H1 (cell line): Measurements from ENCODE around the gene PRSS22. TPM values are rescaled to one million over a fixed set of nuclear protein-coding genes. Genes with fewer than 3 reads are reported as not detected.

Experiments
- CBX5 ChIP-seq: fragments of 300-800, 300-1000 bp; sonication (generic); IDR thresholded peaks from 2 replicates; pipeline ENCODE4 v1.7.1; 2016; ENCODE audit warnings: antibody characterized with exemption, low read length, low read depth
- CEBPB ChIP-seq: IDR thresholded peaks from 2 replicates; pipeline ENCODE4 v1.6.1; 2012; ENCODE audit warnings: low read depth, low read length
- GABPA ChIP-seq: IDR thresholded peaks from 2 replicates; pipeline ENCODE4 v1.6.1; 2011; ENCODE audit warnings: mild to moderate bottlenecking, low read length, moderate library complexity, borderline replicate concordance; ENCODE audit not compliant: insufficient read depth
- KDM4A ChIP-seq: IDR thresholded peaks from one replicate; pipeline ENCODE4 v1.7.1; 2012; ENCODE audit warnings: low read depth, mild to moderate bottlenecking, moderate library complexity, low read length, inconsistent platforms; ENCODE audit not compliant: severe bottlenecking
- NANOG ChIP-seq: IDR thresholded peaks from 2 replicates; pipeline ENCODE4 v1.6.1; 2011; ENCODE audit warnings: low read length, low read depth, mild to moderate bottlenecking, inconsistent platforms; ENCODE audit not compliant: insufficient read depth, poor library complexity, severe bottlenecking
- polyA plus RNA-seq, 7 experiments: library from polyadenylated mRNA; depleted of rRNA in 3 of 7; stranded (reverse) in 5 of 7; unstranded in 2 of 7; fragments of >200 nt in 5 of 7; fragments of 200-250 nt in 2 of 7; gene quantifications; 1 replicate in 5 of 7; 2 replicates in 1 of 7; 4 replicates in 1 of 7; pipeline versions ENCODE4 v1.2.1 to v1.2.3, GENCODE V29; 2011 to 2013; ENCODE audit warnings: missing spikeins in 2 of 7, mixed read lengths in 2 of 7
- total RNA-seq: library from RNA; stranded (reverse); fragmentation: NEBNext Ultra II Directional; extraction: Animal tissue kit (Norgen Biotek cat#: 25700); gene quantifications from 2 replicates; pipeline ENCODE4 v1.2.1, GENCODE V29; 2021
- TF ChIP-seq, protein P1 (sequence below): IDR thresholded peaks from 2 replicates; pipeline ENCODE4 v1.6.1; 2011; ENCODE audit warnings: low read depth, mild to moderate bottlenecking, low read length; ENCODE audit not compliant: insufficient read depth
- TF ChIP-seq, protein P2 (sequence below): IDR thresholded peaks from 2 replicates; pipeline ENCODE4 v1.6.1; 2012; ENCODE audit warnings: low read length, inconsistent platforms

Gene PRSS22
- total and polyA plus RNA-seq, 2 of the 8 experiments (the other 6 are each of a cell fraction or from before 2014, with no cell fraction given): 4.0 to 4.4 TPM

- TF ChIP-seq, protein P1, sequence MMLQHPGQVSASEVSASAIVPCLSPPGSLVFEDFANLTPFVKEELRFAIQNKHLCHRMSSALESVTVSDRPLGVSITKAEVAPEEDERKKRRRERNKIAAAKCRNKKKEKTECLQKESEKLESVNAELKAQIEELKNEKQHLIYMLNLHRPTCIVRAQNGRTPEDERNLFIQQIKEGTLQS: no peak
- TF ChIP-seq GABPA (no peak), NANOG (no peak), CBX5 (no peak), CEBPB (no peak), KDM4A (no peak)
- TF ChIP-seq, protein P2, sequence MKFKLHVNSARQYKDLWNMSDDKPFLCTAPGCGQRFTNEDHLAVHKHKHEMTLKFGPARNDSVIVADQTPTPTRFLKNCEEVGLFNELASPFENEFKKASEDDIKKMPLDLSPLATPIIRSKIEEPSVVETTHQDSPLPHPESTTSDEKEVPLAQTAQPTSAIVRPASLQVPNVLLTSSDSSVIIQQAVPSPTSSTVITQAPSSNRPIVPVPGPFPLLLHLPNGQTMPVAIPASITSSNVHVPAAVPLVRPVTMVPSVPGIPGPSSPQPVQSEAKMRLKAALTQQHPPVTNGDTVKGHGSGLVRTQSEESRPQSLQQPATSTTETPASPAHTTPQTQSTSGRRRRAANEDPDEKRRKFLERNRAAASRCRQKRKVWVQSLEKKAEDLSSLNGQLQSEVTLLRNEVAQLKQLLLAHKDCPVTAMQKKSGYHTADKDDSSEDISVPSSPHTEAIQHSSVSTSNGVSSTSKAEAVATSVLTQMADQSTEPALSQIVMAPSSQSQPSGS: no peak
These were observed 2.4 kb downstream of the PRSS22 start (continued) for GRCh38 chr16:2855536-2855935.
